ENCODE measurements around the gene AQP3.

- TF ChIP-seq, protein P1, sequence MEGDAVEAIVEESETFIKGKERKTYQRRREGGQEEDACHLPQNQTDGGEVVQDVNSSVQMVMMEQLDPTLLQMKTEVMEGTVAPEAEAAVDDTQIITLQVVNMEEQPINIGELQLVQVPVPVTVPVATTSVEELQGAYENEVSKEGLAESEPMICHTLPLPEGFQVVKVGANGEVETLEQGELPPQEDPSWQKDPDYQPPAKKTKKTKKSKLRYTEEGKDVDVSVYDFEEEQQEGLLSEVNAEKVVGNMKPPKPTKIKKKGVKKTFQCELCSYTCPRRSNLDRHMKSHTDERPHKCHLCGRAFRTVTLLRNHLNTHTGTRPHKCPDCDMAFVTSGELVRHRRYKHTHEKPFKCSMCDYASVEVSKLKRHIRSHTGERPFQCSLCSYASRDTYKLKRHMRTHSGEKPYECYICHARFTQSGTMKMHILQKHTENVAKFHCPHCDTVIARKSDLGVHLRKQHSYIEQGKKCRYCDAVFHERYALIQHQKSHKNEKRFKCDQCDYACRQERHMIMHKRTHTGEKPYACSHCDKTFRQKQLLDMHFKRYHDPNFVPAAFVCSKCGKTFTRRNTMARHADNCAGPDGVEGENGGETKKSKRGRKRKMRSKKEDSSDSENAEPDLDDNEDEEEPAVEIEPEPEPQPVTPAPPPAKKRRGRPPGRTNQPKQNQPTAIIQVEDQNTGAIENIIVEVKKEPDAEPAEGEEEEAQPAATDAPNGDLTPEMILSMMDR (IDR thresholded peaks at IDR 0.05 in 2 of 3, conservative IDR thresholded peaks at IDR 0.05 in 1 of 3; ENCODE audit: insufficient read depth in 2 of 3, low read depth in 1 of 3, low read length in 3 of 3), result no peak
- TF ChIP-seq EP300 (IDR thresholded peaks at IDR 0.05; ENCODE audit: low read length) (no peak), NFYB (IDR thresholded peaks at IDR 0.05; ENCODE audit: extremely low read depth, insufficient read length) (no peak), POLR3G (IDR thresholded peaks at IDR 0.05; ENCODE audit: extremely low read depth, insufficient read length, insufficient replicate concordance) (no peak), ARHGAP35 (IDR thresholded peaks at IDR 0.05; ENCODE audit: partially characterized antibody) (no peak), FOXM1 (IDR thresholded peaks at IDR 0.05; ENCODE audit: low read depth) (no peak), FOXM1 (CRISPR knock-in tag; IDR thresholded peaks at IDR 0.05; ENCODE audit: low read depth) (0 out of 2 replicates have a peak, but pooled peaks have one; percentile 46), REST (IDR thresholded peaks at IDR 0.05; ENCODE audit: borderline replicate concordance) (no peak), REST (CRISPR knock-in tag; IDR thresholded peaks at IDR 0.05; ENCODE audit: low read depth) (no peak), TCF7L2 (IDR thresholded peaks at IDR 0.05; ENCODE audit: low read depth, low read length) (no peak), KAT2B (IDR thresholded peaks at IDR 0.05; ENCODE audit: low read depth, low read length) (no peak), POLR2AphosphoS5 (IDR thresholded peaks at IDR 0.05; ENCODE audit: control insufficient read depth, insufficient read depth, low read depth, low read length) (no peak), IRF9 (tag; IDR thresholded peaks at IDR 0.05) (no peak), CHD1 (IDR thresholded peaks at IDR 0.05; ENCODE audit: low read length) (no peak), KLF13 (tag; IDR thresholded peaks at IDR 0.05; ENCODE audit: borderline replicate concordance, low read depth) (no peak)
- TF ChIP-seq, protein P2, sequence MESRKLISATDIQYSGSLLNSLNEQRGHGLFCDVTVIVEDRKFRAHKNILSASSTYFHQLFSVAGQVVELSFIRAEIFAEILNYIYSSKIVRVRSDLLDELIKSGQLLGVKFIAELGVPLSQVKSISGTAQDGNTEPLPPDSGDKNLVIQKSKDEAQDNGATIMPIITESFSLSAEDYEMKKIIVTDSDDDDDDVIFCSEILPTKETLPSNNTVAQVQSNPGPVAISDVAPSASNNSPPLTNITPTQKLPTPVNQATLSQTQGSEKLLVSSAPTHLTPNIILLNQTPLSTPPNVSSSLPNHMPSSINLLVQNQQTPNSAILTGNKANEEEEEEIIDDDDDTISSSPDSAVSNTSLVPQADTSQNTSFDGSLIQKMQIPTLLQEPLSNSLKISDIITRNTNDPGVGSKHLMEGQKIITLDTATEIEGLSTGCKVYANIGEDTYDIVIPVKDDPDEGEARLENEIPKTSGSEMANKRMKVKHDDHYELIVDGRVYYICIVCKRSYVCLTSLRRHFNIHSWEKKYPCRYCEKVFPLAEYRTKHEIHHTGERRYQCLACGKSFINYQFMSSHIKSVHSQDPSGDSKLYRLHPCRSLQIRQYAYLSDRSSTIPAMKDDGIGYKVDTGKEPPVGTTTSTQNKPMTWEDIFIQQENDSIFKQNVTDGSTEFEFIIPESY (CRISPR knock-in tag; IDR thresholded peaks at IDR 0.05), result no peak
These were observed 25.7 kb upstream of the AQP3 start for GRCh38 chr9:33472881-33473615.

Measured in K562 (cell line).